T-helper 2 cell (primary cell): ENCODE measurements around the gene TUSC2.
"Not testable (repeated sequence)": the region's sequence is repeated elsewhere in the genome, so short reads cannot be mapped to it uniquely, and the experiment has no call there.

ENCODE experiments used
- DNase-seq, 5 experiments: peaks; one replicate each; pipeline versions ENCODE4 v3.0.0 to v3.0.0-alpha.2; 2012 to 2022

TUSC2 gene

GRCh38 chr3:50294089-50294488 lies 33.9 kb downstream of the TUSC2 start:
- no peak for DNase-seq

- no peak for DNase-seq
Observed at GRCh38 chr3:50293079-50293801, 34.8 kb downstream of the TUSC2 start.

- peak; percentile 85 to 99 (median 94) for DNase-seq
Observed at GRCh38 chr3:50292159-50293078, 35.6 kb downstream of the TUSC2 start, which contains the start of gene IFRD2. TSS of gene IFRD2 (minus strand) at chr3:50292429. CDS start at chr3:50292274, 155 bp downstream.

DNA sequence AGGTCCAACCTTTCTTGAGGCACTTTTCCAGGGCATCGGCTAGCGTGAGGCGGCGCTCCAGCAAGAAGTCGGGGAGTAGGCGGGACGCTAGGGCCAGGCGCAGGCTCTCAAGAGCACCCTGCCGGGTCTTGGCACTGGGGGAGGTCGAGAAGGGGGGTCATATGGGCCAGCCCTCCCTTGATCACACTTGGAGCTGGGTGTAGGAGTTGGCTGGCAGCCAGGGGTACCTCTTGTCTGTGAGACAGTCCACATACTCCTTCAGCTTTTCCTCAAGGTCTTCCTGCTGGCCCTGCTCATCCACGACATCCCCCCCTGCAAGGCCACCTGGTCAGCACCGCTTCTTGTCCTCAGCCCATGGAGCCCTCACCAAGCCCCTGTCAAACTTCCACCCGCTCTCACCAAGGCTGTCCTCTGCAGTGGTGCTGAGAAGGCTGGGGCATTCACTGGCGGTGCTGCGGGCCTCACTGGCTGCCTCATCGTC lies 37.8 kb downstream of the TUSC2 start:
- DNase-seq = no peak

DNA sequence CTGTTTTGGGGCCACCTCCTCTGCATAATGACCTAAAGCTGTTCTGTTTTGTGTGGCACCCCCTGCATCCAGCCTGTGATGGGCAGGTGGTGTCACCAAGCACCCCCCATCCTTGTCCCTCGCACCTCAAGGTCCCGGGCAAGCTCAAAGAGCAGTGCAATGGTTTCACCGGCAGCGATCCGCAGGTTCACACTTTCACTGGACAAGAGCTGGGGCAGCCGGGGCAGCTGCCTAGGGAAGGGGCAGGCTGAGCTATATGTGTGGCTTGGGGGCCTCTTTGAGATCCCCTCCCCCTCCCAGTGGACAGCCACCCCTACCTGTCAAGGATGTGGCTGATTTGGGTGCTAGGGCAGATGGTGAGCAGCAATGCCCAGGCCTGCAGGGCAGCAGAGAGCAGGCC lies 38.9 kb downstream of the TUSC2 start:
- no peak for DNase-seq

DNA sequence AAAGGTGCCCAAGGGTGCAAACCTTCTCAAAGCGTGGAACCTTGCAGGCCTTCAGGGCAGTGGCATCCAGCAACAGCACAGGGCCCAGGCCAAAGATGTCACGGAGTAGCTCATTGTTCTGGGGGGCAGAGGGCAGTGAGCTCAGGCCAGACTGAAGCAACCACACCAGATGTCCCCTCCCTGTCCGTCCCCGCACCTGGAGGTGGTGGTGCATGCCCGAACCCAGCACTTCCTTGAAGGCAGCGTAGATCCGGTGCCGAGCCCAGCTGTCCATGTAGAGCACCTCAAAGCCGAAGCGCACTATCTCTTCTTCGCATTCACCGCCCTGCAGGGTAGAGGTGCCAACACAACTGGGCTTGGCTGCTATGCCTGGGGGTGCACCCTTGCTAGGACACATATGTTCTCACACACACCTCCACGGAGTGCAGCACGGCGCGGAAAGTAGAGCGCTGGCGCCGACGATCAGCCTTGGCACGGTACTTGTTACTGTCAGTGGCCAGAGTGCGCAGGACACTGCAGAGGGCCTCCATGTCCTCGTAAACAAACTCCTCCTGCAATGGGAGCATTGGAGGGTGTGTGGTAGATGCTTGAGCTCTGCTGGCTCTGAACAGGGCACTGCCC lies 39.5 kb downstream of the TUSC2 start:
- DNase-seq = no peak

DNA sequence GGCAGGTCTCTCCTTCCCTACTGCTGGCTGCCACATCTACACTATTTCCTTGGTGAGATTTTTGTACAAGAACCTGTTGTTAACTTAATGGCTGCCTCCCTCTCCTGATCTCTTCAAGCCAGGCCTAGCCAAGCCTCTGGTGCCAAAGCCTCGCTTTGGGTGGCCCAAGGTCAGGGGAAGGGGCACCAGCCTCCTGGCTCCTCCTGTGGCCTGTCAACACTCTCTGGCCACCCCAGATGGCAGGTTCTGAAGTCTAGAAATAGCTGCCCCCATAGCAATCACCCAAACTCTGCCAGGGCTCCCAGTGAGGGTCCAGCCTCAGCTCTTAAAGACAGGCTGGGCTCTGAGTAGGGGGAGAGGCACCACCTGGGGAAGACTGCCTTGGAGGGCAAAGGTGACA lies 40.8 kb downstream of the TUSC2 start:
- no peak for DNase-seq

GRCh38 chr3:50286322-50287227 lies 41.4 kb downstream of the TUSC2 start:
- DNase-seq = no peak

DNA sequence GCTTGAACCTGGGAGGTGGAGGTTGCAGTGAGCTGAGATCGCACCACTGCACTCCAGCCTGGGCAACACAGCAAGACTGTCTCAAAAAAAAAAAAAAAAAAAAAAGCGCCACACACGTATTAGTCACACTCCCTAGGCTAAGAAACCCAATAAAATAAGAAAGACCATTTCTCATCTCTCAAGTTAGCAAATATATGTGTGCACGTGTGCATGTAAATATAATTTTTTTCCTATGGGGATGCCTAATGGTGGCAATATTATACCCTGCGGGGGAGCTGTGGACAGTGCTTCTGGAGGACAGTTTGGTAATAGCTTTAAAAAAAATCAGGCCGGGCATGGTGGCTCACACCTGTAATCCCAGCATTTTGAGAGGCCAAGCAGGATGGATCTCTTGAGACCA lies 43.9 kb downstream of the TUSC2 start:
- not testable (repeated sequence) for DNase-seq

DNA sequence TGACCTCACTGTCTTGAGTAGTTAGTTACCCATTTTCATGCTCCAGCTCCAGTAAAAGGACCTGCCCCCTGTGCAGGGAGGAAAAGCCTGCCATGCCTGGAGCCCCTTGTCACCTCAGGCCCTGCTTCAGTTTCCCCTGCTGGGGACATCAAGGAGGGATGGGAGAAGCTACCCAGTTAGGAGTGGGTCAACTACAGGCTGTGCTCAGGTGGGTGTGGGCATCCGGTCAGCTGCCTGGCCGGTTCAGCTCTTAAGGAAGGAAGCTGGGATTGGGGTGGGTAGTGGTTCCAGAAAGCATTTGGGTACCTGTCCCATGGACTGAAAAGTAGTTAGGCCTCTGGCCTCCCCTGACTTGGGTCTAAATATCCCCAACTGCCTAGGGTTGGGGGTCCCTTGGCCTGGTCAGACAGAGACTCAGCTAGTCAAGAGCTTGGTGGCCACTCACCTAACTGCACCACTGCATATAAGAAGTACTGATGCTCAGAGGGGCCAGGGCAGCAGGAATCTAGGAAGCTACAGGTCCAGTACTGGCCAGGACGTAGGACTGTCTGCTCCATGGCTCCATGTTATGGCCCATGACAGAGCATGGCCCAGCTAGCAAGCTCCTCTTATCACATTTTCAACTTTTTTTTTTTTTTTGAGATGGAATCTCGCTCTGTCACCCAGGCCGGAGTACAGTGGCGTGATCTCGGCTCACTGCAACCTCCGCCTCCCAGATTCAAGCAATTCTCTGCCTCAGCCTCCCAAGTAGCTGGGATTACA lies 48.6 kb downstream of the TUSC2 start:
- no peak for DNase-seq

- no peak for DNase-seq
Observed at GRCh38 chr3:50278880-50279224, 49.2 kb downstream of the TUSC2 start, which contains the start of gene LSMEM2. TSS of gene LSMEM2 (plus strand) at chr3:50279087. CDS start at chr3:50279114, 27 bp downstream.

GRCh38 chr3:50278123-50278879 lies 49.7 kb downstream of the TUSC2 start:
- DNase-seq = no peak

DNA sequence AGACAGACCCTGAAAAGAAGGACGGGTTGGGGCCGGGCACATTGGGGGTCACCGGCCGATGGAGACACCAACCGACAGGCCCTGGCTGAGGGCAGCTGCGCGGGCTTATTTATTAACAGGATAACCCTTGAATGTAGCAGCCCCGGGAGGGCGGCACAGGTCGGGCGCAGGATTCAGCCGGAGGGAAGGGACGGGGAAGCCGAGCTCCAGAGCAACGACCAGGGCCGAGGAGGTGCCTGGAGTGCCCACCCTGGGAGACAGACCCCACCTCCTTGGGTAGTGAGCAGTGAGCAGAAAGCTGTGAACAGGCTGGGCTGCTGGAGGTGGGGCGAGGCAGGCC lies 51.3 kb downstream of the TUSC2 start:
- no peak for DNase-seq

- peak in 1 of 5 experiments; percentile 75 for DNase-seq
Observed at GRCh38 chr3:50275996-50276761, 51.8 kb downstream of the TUSC2 start.

DNA sequence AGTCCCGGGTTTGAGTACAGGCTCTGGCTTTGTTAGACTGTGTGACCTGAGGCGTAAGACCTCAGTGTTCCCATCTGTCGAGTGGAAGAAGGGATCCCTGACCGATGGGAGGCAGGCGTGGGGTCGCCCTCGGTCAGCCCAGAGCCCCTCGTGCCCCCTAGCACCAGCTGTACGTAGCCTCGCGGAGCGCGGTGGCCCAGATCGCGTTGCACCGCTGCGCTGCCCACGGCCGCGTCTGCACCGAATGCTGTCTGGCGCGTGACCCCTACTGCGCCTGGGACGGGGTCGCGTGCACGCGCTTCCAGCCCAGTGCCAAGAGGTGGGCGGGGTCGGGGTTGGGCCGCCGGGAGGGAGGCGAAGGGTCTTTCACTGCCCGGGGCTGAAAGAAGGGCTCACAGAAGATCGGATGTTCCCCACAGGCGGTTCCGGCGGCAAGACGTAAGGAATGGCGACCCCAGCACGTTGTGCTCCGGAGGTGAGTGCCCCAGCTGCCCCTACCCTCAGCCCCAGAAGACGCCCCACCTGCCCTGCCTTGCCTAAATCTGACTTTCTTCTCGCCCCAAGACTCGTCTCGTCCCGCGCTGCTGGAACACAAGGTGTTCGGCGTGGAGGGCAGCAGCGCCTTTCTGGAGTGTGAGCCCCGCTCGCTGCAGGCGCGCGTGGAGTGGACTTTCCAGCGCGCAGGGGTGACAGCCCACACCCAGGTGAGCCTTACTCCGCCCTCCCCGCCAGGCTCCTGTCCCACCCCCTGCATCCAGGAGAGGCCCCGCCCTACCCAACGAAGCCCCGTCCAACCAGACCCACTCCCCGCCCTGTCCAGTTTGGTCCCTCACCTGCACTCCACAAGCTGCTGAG lies 52.7 kb downstream of the TUSC2 start:
- no peak for DNase-seq
